CD4-positive, alpha-beta T cell treated with Interferon gamma for 1 hour (primary cell): ENCODE measurements around the gene ENO1.
"Not testable (repeated sequence)": the region's sequence is repeated elsewhere in the genome, so short reads cannot be mapped to it uniquely, and the experiment has no call there.

Source experiments
- DNase-seq: peaks from one replicate; pipeline ENCODE4 v3.0.0-alpha.2; 2020

Gene ENO1

GRCh38 chr1:8892026-8892425 is 13.5 kb upstream of the ENO1 start:
- DNase-seq, result no peak

DNA sequence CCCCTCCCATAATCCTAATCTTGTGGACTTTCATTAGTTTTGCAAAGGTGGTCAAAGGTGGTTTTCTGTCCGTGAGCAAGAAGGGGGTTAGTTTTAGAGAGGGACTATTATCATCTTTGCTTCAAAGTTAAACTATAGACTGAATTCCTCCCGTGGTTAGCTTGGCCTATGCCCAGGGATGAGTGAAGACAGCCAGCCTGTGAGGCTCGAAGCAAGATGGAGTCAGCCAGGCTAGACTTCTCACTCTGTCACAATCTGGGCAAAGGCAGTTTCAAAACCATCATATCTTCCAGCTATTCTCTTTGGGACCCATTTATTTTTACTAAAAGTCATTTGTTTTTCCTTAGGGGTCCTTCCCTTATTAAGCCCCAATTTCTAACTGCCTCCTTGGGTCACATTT is 12.9 kb upstream of the ENO1 start:
- DNase-seq, result no peak

GRCh38 chr1:8889925-8890785 is 11.7 kb upstream of the ENO1 start:
- DNase-seq, result no peak

- no peak for DNase-seq
Measured at GRCh38 chr1:8889103-8889846, 10.8 kb upstream of the ENO1 start.

- DNase-seq, result no peak
Measured at GRCh38 chr1:8886589-8886988, 8.1 kb upstream of the ENO1 start.

- not testable (repeated sequence) for DNase-seq
Measured at GRCh38 chr1:8886031-8886524, 7.6 kb upstream of the ENO1 start.

DNA sequence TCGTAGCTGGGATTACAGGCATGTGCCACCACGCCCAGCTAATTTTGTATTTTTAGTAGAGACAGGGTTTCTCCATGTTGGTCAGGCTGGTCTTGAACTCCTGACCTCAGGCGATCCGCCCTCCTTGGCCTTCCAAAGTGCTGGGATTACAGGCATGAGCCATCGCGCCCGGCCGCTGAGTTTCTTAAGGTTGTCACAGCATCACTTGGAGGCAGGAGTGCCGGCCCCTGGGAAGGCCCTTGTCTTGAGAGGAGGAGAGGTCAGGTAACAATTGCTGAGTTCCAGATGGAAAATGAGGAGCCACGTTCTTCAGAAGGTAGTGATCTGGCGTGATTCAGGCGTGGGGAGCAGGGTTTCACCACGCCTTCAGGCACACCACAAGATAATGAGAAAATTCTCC is 5.6 kb upstream of the ENO1 start:
- DNase-seq, result not testable (repeated sequence)

GRCh38 chr1:8883491-8883890 is 5.0 kb upstream of the ENO1 start:
- DNase-seq, result no peak

GRCh38 chr1:8879922-8880676 is 1.6 kb upstream of the ENO1 start:
- DNase-seq, result peak; percentile 23

DNA sequence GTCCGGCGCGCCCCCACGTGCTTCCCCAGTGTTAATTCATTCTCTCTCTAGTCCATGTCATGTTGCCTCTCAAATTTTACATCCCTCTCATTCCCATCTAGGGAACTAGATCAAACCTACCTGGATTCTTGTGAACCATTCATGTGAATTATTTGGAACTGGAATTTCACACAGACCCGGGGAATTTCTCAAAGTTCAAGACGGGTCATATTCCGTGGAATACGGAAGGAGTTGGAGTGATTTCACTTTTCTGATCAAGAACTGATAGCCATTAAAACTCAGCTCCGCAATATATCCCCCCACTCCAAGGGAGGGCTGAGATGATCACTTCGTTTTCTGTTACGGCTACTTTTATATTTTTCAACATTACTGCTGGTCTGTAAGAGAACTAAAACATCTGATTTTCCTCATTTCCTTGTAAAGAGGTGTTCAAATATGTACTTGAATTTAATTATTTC is 1.0 kb upstream of the ENO1 start:
- DNase-seq, result no peak

- peak; percentile 95 for DNase-seq
Measured at GRCh38 chr1:8878698-8879463, 395 bp upstream of the ENO1 start.

DNA sequence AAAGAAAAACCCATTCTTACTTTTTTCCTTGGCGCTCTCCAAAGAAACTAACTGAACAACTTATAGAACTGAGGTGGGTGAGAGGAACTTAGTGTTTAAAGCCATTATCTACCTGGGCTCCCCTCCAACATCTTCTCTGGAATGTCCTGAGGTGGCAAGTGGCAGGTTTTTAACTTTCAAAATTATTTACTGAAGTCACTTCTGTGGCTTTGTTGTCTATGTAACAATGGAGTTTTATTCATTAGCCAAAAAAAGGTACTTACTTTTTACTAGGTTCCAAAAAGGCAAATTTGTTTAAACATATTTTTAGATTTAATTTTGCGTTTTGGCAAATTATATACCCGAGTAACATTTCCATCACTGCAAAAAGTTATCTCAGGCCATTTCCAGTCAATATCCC is 2.4 kb downstream of the ENO1 start:
- no peak for DNase-seq

DNA sequence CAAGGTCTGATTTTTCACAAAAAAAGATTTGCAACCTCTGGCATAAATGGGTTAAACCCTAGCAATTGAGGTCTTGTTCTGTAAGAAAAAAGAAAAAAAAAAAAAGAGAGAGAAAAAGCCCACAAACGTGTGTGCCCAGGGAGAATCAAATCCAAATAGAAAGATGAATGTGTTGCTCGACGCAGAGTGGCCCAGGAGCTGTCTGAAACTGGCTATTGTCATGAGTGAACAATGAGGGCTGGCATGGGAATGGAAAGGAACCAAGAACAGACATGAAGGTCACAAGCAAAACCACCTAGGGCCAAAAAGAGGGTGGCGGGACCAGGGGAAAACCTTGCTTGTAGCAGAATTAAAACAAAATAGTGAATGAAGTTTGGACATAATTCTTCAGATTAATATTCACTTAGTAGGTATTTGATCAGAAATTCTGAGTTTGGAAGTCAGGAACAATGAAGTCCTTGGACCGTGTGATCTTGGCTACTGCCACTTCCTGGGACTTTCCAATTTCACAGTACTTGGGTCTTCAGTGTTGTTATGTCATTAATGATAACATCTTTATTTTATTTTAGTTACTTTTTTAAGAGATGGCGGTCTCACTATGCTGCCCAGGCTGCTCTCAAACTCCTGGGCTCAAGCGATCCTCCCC is 3.1 kb downstream of the ENO1 start:
- no peak for DNase-seq

- no peak for DNase-seq
Measured at GRCh38 chr1:8874230-8875201, 4.0 kb downstream of the ENO1 start.

- peak; percentile 78 for DNase-seq
Measured at GRCh38 chr1:8873506-8874229, 4.8 kb downstream of the ENO1 start.

GRCh38 chr1:8873001-8873400 is 5.5 kb downstream of the ENO1 start:
- no peak for DNase-seq

DNA sequence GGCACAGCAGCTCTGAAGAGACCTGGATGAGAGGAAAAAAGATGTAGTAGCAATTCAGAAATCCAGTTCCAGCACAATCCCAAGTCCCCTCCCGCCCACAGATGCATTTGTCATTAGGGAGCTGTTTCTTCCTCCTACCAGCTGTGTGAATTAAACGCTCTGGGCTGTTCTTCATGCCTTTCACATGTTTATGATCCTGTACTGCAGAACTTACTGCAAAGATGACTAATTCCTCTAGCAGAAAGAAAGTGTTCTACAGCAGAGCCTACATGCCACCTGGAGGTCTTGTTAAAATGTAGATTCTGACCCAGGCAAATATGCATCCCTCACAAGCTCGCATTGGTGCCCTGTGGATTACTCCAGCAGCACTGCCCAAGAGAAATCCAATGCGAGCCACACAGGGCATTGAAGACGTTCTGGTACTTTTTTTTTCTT is 6.5 kb downstream of the ENO1 start:
- DNase-seq, result no peak

DNA sequence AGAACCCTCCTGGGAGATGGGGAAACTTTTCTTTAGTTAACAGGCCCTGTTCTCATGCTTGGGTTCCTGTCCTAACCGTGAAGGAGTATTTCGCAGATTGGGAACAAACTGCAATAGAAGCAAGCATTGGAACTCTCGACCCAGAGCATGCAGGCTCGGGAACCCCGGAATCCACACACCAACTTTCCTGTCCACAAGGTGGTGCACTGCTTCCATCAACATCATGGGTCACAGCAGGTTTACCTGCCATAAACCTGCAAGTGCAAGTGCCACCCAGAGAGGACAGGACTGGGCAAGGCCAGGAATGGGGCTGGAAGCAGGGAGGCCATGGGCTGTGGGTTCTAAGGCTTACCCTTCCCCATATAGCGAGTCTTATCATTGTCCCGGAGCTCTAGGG is 6.9 kb downstream of the ENO1 start:
- DNase-seq, result no peak

- peak; percentile 27 for DNase-seq
Measured at GRCh38 chr1:8870616-8871538, 7.6 kb downstream of the ENO1 start.
